ENCODE data around the gene DBNL.

Gene DBNL

GRCh38 chr7:44045226-44046014, 918 bp downstream of the DBNL start:
- DNase-seq, result no peak

- no peak for DNase-seq
These were observed 2.0 kb downstream of the DBNL start for GRCh38 chr7:44046321-44047061.

GRCh38 chr7:44048031-44048795, 3.7 kb downstream of the DBNL start:
- DNase-seq, result no peak

GRCh38 chr7:44050121-44050914, 5.8 kb downstream of the DBNL start:
- no peak for DNase-seq

- no peak for DNase-seq
These were observed 6.5 kb downstream of the DBNL start for GRCh38 chr7:44050915-44051560.

GRCh38 chr7:44051611-44052220, 7.2 kb downstream of the DBNL start:
- DNase-seq, result no peak

- DNase-seq, result no peak
These were observed 8.4 kb downstream of the DBNL start for GRCh38 chr7:44052771-44053365.

GRCh38 chr7:44056681-44057080, 12.2 kb downstream of the DBNL start:
- DNase-seq, result no peak

GRCh38 chr7:44057181-44057848, 12.8 kb downstream of the DBNL start:
- DNase-seq, result no peak

- DNase-seq, result no peak
These were observed 13.6 kb downstream of the DBNL start for GRCh38 chr7:44057849-44058758.

- no peak for DNase-seq
These were observed 14.3 kb downstream of the DBNL start for GRCh38 chr7:44058759-44059218.

- no peak for DNase-seq
These were observed 15.0 kb downstream of the DBNL start for GRCh38 chr7:44059219-44060090.

- no peak for DNase-seq
These were observed 15.8 kb downstream of the DBNL start for GRCh38 chr7:44060091-44060947.

- no peak for DNase-seq
These were observed 16.6 kb downstream of the DBNL start for GRCh38 chr7:44060948-44061644.

- no peak for DNase-seq
These were observed 17.2 kb downstream of the DBNL start for GRCh38 chr7:44061645-44062179.

GRCh38 chr7:44062180-44062902, 17.8 kb downstream of the DBNL start:
- DNase-seq, result no peak

All from activated T-cell treated with anti-CD3 and anti-CD28 coated beads for 4 hours (primary cell).